GM10266 (cell line): ENCODE results near the gene PLOD2.

ENCODE experiments used
- DNase-seq: peaks from one replicate; pipeline ENCODE4 v3.0.0; 2012; ENCODE audit errors: extremely low spot score
- CTCF ChIP-seq: IDR thresholded peaks from 2 replicates; pipeline ENCODE4 v1.5.1; 2012; ENCODE audit warnings: mild to moderate bottlenecking, low read depth; ENCODE audit not compliant: control insufficient read depth, insufficient read depth; ENCODE audit errors: missing control alignments

Gene PLOD2

GRCh38 chr3:146195030-146195429, 34.0 kb upstream of the PLOD2 start:
- no peak for DNase-seq
- no peak for TF ChIP-seq CTCF

- no peak for TF ChIP-seq CTCF
- DNase-seq, result no peak
These were observed 30.1 kb upstream of the PLOD2 start for GRCh38 chr3:146191051-146191450.

- TF ChIP-seq CTCF, result peak; percentile 60
- peak; percentile 46 for DNase-seq
These were observed 28.7 kb upstream of the PLOD2 start for GRCh38 chr3:146189519-146190173.

DNA sequence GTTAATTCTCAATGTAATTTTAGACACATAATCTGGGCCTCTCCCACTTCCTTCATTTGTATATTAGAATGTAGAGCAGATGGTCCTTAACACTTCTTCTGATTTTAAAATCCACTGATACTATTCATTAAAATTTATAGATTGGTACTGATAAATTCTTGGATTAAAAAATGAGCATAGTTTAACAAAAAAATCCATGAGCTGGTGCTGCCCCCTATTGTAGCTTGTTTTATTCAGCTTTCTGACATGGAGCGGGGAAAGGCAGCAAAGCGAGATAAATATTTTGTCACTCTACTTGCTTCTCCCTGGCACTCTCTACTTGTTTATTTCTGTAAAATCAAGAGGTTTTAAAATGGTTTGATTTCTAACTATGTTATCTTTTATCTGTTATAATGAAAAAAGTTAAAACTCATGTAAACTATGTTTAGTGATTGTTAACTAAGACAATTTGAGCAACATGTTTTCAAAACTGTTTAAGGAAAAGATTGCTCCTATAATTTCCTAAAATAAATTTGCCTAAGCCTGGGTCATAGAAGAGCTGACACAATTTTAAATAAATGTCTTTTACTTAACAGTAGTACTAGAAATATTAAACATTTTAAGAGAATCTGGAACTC, 26.5 kb upstream of the PLOD2 start:
- DNase-seq, result no peak
- TF ChIP-seq CTCF, result peak; percentile 51

- no peak for DNase-seq
- no peak for TF ChIP-seq CTCF
These were observed 23.4 kb upstream of the PLOD2 start for GRCh38 chr3:146184241-146185015.

DNA sequence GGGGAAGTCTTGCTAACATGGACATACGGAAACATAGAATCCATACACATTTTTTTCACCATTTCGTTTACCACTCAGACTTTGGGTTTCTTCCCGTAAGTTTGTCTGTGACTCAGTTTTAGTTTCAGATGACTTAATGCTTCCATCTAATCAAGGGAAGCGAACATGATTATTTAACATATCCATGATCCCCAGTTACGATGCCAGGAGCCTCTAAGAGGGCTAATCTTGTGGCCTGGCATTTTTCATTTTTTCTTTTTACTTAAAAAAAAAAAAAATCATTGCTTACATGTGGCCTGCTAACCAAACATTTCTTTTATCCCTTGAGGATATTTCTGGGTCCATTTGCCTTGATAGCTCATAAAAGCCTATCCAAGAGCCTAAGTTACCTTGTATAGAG, 20.2 kb upstream of the PLOD2 start:
- no peak for TF ChIP-seq CTCF
- DNase-seq, result no peak

DNA sequence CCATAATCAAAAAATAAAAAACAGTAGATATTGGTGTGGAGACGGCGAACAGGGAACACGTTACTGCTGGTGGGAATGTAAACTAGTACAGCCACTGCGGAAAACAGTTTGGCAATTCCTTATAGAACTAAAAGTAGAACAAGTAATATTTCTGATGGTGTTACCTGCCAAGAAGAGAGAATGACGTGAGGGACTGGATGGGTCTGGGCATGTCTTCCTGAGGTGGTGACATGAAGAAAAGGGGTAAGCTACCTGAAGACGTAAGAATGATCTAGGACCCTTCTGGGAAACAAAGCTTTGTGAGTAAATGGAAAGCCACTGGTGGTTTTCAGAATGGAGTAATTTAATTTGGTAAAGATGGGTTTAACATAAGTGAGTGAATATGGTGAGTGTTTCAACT, 19.4 kb upstream of the PLOD2 start:
- no peak for DNase-seq
- TF ChIP-seq CTCF, result no peak
